WTC11 (cell line): Measurements from ENCODE around the gene GSPT2. TPM values are rescaled to one million over a fixed set of nuclear protein-coding genes. Genes with fewer than 3 reads are reported as not detected.

Experiments used
- ATAC-seq: fragments of 200-7000 bp; cut with Tn5 transposase; 2 replicates; pipeline ENCODE4 v1.10.0; 2021; ENCODE audit warnings: mild to moderate bottlenecking, moderate library complexity
- Bru-seq: library from RNA; stranded (reverse); fragments of 400-500 nt; gene quantifications from one replicate; lab custom pipeline; 2021; lab: Mats Ljungman, UMichigan
- CTCF ChIA-PET: fragments of 300-600 bp; sonication (Branson Sonifier 250); formaldehyde crosslinking; loops from one replicate; lab custom pipeline; 2021; ENCODE audit warnings: antibody characterized with exemption; lab: Charles Lee
- POLR2A ChIA-PET: fragments of 350-600 bp; sonication (Branson Sonifier 250); formaldehyde crosslinking; loops from one replicate; lab custom pipeline; 2021; ENCODE audit warnings: antibody characterized with exemption; lab: Charles Lee
- DNase-seq: peaks from one replicate; pipeline ENCODE4 v3.0.0; 2021; ENCODE audit warnings: low spot score
- H3K27ac Mint-ChIP-seq: 2 replicates; pipeline ENCODE4 v1.8.0; 2021; ENCODE audit warnings: mixed read lengths
- H3K27me3 Mint-ChIP-seq: 2 replicates; pipeline ENCODE4 v1.8.0; 2021; ENCODE audit warnings: low read depth, mild to moderate bottlenecking, moderate library complexity, mixed read lengths
- H3K36me3 Mint-ChIP-seq: 2 replicates; pipeline ENCODE4 v1.8.0; 2021; ENCODE audit warnings: mixed read lengths
- H3K4me1 Mint-ChIP-seq: 2 replicates; pipeline ENCODE4 v1.8.0; 2022; ENCODE audit warnings: mixed read lengths
- H3K4me3 Mint-ChIP-seq: 2 replicates; pipeline ENCODE4 v1.8.0; 2021; ENCODE audit warnings: mild to moderate bottlenecking, moderate library complexity, mixed read lengths
- H3K9me3 Mint-ChIP-seq: 2 replicates; pipeline ENCODE4 v1.8.0; 2021; ENCODE audit warnings: mixed read lengths
- CREM ChIP-seq: sonication (generic); formaldehyde crosslinking; IDR thresholded peaks from 2 replicates; pipeline ENCODE4 v1.8.1; 2022; ENCODE audit warnings: mild to moderate bottlenecking, missing genetic modification reagents, moderate library complexity
- E2F1 ChIP-seq: sonication (generic); formaldehyde crosslinking; IDR thresholded peaks from 2 replicates; pipeline ENCODE4 v1.8.0; 2022; ENCODE audit warnings: mild to moderate bottlenecking, missing genetic modification reagents
- EMX1 ChIP-seq: fragments of 250-450 bp; sonication (Bioruptor Pico); IDR thresholded peaks from 2 replicates; pipeline ENCODE4 v1.8.0; 2021; ENCODE audit warnings: mild to moderate bottlenecking
- ERG ChIP-seq: fragments of 250-450 bp; sonication (Bioruptor Pico); IDR thresholded peaks from 2 replicates; pipeline ENCODE4 v1.8.0; 2021; ENCODE audit warnings: mild to moderate bottlenecking
- ETV6 ChIP-seq: sonication (generic); formaldehyde crosslinking; IDR thresholded peaks from 2 replicates; pipeline ENCODE4 v1.8.1; 2022; ENCODE audit warnings: mild to moderate bottlenecking, missing genetic modification reagents
- FOXJ3 ChIP-seq: sonication (generic); formaldehyde crosslinking; IDR thresholded peaks from 2 replicates; pipeline ENCODE4 v1.9.0; 2021; ENCODE audit warnings: missing genetic modification reagents, mild to moderate bottlenecking, borderline replicate concordance
- GRHL2 ChIP-seq: fragments of 250-450 bp; sonication (Bioruptor Pico); IDR thresholded peaks from 2 replicates; pipeline ENCODE4 v1.8.0; 2022; ENCODE audit warnings: mild to moderate bottlenecking, moderate library complexity; ENCODE audit not compliant: insufficient replicate concordance, severe bottlenecking
- KAT7 ChIP-seq: sonication (generic); formaldehyde crosslinking; IDR thresholded peaks from 2 replicates; pipeline ENCODE4 v1.8.1; 2023; ENCODE audit warnings: missing genetic modification reagents, mild to moderate bottlenecking, borderline replicate concordance
- NR1H2 ChIP-seq: sonication (generic); formaldehyde crosslinking; IDR thresholded peaks from 2 replicates; pipeline ENCODE4 v1.9.0; 2021; ENCODE audit warnings: mild to moderate bottlenecking, moderate library complexity, missing genetic modification reagents
- OVOL2 ChIP-seq: fragments of 250-450 bp; sonication (Bioruptor Pico); IDR thresholded peaks from 2 replicates; pipeline ENCODE4 v1.9.0; 2021; ENCODE audit warnings: mild to moderate bottlenecking, borderline replicate concordance
- SMAD4 ChIP-seq: sonication (generic); formaldehyde crosslinking; IDR thresholded peaks from 2 replicates; pipeline ENCODE4 v1.8.0; 2022; ENCODE audit warnings: mild to moderate bottlenecking, missing genetic modification reagents
- TCF7 ChIP-seq: sonication (generic); formaldehyde crosslinking; IDR thresholded peaks from 2 replicates; pipeline ENCODE4 v1.8.0; 2022; ENCODE audit warnings: mild to moderate bottlenecking, low read depth, missing genetic modification reagents, moderate library complexity
- ZNF121 ChIP-seq: sonication (generic); formaldehyde crosslinking; IDR thresholded peaks from 2 replicates; pipeline ENCODE4 v1.8.0; 2023; ENCODE audit warnings: missing genetic modification reagents
- ZNF232 ChIP-seq: sonication (generic); formaldehyde crosslinking; IDR thresholded peaks from 2 replicates; pipeline ENCODE4 v1.8.0; 2022; ENCODE audit warnings: mild to moderate bottlenecking, missing genetic modification reagents
- long read RNA-seq, 3 experiments: library from RNA in 1 of 3; library from capped mRNA in 1 of 3; library from polyadenylated mRNA in 1 of 3; unstranded in 2 of 3; stranded (forward) in 1 of 3; transcript quantifications; one replicate each; pipeline ENCODE4 v2.0.0, GENCODE V29; 2021
- total RNA-seq: library from RNA; stranded (reverse); gene quantifications from 3 replicates; pipeline ENCODE4 v1.2.3, GENCODE V29; 2021
- TF ChIP-seq, protein P1 (sequence below): sonication (generic); formaldehyde crosslinking; IDR thresholded peaks from 2 replicates; pipeline ENCODE4 v1.8.0; 2023; ENCODE audit warnings: missing genetic modification reagents, mild to moderate bottlenecking, borderline replicate concordance
- TF ChIP-seq, protein P2 (sequence below): fragments of 250-450 bp; sonication (Bioruptor Pico); IDR thresholded peaks from 2 replicates; pipeline ENCODE4 v1.9.0; 2021; ENCODE audit warnings: mild to moderate bottlenecking
- TF ChIP-seq, protein P3 (sequence below): fragments of 250-450 bp; sonication (Bioruptor Pico); conservative IDR thresholded peaks from 2 replicates; pipeline ENCODE4 v1.9.0; 2021; ENCODE audit warnings: mild to moderate bottlenecking
- TF ChIP-seq, protein P4 (sequence below): sonication (generic); formaldehyde crosslinking; IDR thresholded peaks from 2 replicates; pipeline ENCODE4 v1.8.0; 2022; ENCODE audit warnings: mild to moderate bottlenecking, missing genetic modification reagents

Gene GSPT2
- total RNA-seq, result 25.9 to 32.1 TPM (median 31.4 TPM) in 3 replicates
- percentile 99 among the genes with signal in this experiment for Bru-seq, nascent RNA
- long read RNA-seq, experiment 1, transcript GSPT2-201 (1 exons, 2,802 nt), result major isoform, 123 of 126 reads
- long read RNA-seq, experiment 1, partial matches to known transcripts, result 0 of 126 reads
- long read RNA-seq, experiment 1, other reads (novel, unspliced or antisense), result 3 of 126 reads
- long read RNA-seq, experiment 2, transcript GSPT2-201 (1 exons, 2,802 nt), result major isoform, 52 of 55 reads
- long read RNA-seq, experiment 2, partial matches to known transcripts, result 0 of 55 reads
- long read RNA-seq, experiment 2, other reads (novel, unspliced or antisense), result 3 of 55 reads
- long read RNA-seq, experiment 3, transcript GSPT2-201 (1 exons, 2,802 nt), result major isoform, 32 of 37 reads
- long read RNA-seq, experiment 3, partial matches to known transcripts, result 0 of 37 reads
- long read RNA-seq, experiment 3, other reads (novel, unspliced or antisense), result 5 of 37 reads

- POLR2A ChIA-PET, result no interaction called here
- Mint-ChIP-seq H3K4me1 (peaks cover 37% of the 10 kb centered on the region), H3K27ac (peak within 1 kb of the TSS; percentile 88), H3K36me3 (peaks cover 21% of the 10 kb centered on the region), H3K4me3 (peak within 1 kb of the TSS; percentile 97), H3K9me3 (no peaks in the 10 kb centered on the region), H3K27me3 (no peaks in the 10 kb centered on the region)
- DNase-seq, result peak; percentile 43
- ATAC-seq, result peak; percentile 78
- CTCF ChIA-PET, result no interaction called here
- no peak for TF ChIP-seq ERG (CRISPR knock-in tag)
- 0 out of 2 replicates have a peak, but pooled peaks have one; percentile 25 for TF ChIP-seq ETV6
- TF ChIP-seq, protein P1, sequence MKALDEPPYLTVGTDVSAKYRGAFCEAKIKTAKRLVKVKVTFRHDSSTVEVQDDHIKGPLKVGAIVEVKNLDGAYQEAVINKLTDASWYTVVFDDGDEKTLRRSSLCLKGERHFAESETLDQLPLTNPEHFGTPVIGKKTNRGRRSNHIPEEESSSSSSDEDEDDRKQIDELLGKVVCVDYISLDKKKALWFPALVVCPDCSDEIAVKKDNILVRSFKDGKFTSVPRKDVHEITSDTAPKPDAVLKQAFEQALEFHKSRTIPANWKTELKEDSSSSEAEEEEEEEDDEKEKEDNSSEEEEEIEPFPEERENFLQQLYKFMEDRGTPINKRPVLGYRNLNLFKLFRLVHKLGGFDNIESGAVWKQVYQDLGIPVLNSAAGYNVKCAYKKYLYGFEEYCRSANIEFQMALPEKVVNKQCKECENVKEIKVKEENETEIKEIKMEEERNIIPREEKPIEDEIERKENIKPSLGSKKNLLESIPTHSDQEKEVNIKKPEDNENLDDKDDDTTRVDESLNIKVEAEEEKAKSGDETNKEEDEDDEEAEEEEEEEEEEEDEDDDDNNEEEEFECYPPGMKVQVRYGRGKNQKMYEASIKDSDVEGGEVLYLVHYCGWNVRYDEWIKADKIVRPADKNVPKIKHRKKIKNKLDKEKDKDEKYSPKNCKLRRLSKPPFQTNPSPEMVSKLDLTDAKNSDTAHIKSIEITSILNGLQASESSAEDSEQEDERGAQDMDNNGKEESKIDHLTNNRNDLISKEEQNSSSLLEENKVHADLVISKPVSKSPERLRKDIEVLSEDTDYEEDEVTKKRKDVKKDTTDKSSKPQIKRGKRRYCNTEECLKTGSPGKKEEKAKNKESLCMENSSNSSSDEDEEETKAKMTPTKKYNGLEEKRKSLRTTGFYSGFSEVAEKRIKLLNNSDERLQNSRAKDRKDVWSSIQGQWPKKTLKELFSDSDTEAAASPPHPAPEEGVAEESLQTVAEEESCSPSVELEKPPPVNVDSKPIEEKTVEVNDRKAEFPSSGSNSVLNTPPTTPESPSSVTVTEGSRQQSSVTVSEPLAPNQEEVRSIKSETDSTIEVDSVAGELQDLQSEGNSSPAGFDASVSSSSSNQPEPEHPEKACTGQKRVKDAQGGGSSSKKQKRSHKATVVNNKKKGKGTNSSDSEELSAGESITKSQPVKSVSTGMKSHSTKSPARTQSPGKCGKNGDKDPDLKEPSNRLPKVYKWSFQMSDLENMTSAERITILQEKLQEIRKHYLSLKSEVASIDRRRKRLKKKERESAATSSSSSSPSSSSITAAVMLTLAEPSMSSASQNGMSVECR, result peak; percentile 34; the same call in 1 of the 2 replicates
Observed at GRCh38 chrX:51743179-51743957, at the start of gene GSPT2. Gene GSPT2, plus strand, starts transcription at chrX:51743442. Its CDS starts 185 bp downstream, at chrX:51743627.

DNA sequence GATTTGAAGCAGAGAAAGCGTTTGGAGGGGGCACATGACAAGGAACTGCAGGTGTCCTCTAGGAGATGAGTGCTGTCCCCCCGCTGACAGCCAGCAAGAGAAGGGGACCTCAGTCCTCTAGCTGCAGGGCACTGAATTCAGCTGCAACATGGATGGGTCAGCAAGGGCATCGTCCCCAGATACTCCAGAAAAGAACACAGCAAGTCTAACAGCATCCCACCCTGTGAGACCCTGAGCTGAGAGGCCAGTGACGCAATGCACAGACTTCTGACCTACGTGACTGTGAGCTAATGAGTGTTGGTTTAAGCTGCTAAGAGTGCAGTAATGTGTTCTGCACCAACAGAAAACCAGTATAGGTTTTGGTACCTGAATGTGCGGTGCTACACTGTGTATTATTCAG lies 49.0 kb upstream of the GSPT2 start:
- Mint-ChIP-seq H3K4me3 (no peak overlapping the region), H3K4me1 (0 out of 2 replicates have a peak, but pooled peaks cover 3% of the 10 kb centered on the region), H3K36me3 (no peaks in the 10 kb centered on the region), H3K27me3 (peaks cover 4% of the 10 kb centered on the region; the same call in 1 of the 2 replicates), H3K27ac (no peak overlapping the region), H3K9me3 (no peaks in the 10 kb centered on the region)
- ChIA-PET POLR2A (no interaction called here), CTCF (interaction anchor here (0.7 kb wide), 1 partner anchor 43 kb away, joined by 5 read pairs; no protein-coding TSS in a partner anchor)
- DNase-seq (no peak), ATAC-seq (no peak)
- no peak for TF ChIP-seq TCF7
- TF ChIP-seq ERG (CRISPR knock-in tag), result no peak
- no peak for TF ChIP-seq E2F1 (CRISPR knock-in tag)
- no peak for TF ChIP-seq CREM (CRISPR knock-in tag)
- TF ChIP-seq ZNF121, result no peak
- no peak for TF ChIP-seq EMX1 (CRISPR knock-in tag)
- TF ChIP-seq, protein P2, sequence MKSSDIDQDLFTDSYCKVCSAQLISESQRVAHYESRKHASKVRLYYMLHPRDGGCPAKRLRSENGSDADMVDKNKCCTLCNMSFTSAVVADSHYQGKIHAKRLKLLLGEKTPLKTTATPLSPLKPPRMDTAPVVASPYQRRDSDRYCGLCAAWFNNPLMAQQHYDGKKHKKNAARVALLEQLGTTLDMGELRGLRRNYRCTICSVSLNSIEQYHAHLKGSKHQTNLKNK, result no peak
- TF ChIP-seq FOXJ3 (CRISPR knock-in tag), result no peak
- TF ChIP-seq, protein P3, sequence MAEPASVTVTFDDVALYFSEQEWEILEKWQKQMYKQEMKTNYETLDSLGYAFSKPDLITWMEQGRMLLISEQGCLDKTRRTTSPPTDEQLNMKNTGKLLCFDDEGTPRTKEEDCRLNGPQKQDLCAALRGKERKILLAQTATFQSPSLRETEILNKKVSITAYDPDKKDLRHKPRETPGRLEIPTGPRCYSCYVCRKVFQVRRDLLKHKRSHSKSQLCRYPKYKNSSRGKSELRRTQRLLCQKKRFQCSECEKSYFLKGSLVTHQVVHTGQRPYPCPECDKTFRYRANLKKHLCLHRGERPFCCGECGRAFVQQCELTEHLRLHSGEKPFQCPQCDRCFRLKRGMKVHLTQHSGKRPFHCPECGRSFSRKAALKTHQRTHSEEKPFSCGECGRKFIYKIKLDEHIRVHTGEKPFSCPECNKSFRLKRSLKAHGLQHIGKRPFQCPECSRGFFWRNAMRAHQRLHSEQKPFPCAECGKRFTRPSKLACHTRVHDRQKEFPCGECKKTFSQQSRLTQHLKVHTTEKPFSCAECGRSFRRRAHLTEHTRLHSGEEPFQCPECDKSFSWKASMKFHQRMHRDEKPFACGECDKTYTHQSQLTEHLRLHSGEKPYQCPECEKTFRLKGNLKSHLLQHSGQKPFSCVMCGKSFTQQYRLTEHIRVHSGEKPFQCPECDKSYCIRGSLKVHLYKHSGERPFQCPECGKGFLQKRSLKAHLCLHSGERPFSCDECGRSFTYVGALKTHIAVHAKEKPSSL (CRISPR knock-in tag), result no peak
- TF ChIP-seq GRHL2 (CRISPR knock-in tag), result no peak
- TF ChIP-seq, protein P4, sequence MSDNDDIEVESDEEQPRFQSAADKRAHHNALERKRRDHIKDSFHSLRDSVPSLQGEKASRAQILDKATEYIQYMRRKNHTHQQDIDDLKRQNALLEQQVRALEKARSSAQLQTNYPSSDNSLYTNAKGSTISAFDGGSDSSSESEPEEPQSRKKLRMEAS (CRISPR knock-in tag), result no peak
- no peak for TF ChIP-seq NR1H2
- TF ChIP-seq OVOL2, result no peak
- TF ChIP-seq ZNF232 (CRISPR knock-in tag), result no peak
- no peak for TF ChIP-seq SMAD4 (CRISPR knock-in tag)
- TF ChIP-seq KAT7 (CRISPR knock-in tag), result no peak
